Nephron (organoid): Measurements from ENCODE around the gene PDE4D.
A peak's percentile ranks its signal among the peaks of the same experiment; 100 is the strongest.
"Not testable (repeated sequence)": the region's sequence is repeated elsewhere in the genome, so short reads cannot be mapped to it uniquely, and the experiment has no call there.

ENCODE experiments used
- H3K27ac Mint-ChIP-seq, 3 experiments: 2 replicates each; pipeline ENCODE4 v1.8.0; 2020; ENCODE audit warnings: mixed read lengths in 3 of 3, mild to moderate bottlenecking in 2 of 3, moderate library complexity in 1 of 3
- H3K27me3 Mint-ChIP-seq: 2 replicates; pipeline ENCODE4 v1.8.0; 2021; ENCODE audit warnings: low read depth, mild to moderate bottlenecking, moderate library complexity, mixed read lengths
- H3K36me3 Mint-ChIP-seq: 2 replicates; pipeline ENCODE4 v1.8.0; 2020; ENCODE audit warnings: low read depth, mixed read lengths
- H3K4me1 Mint-ChIP-seq: 2 replicates; pipeline ENCODE4 v1.8.0; 2020; ENCODE audit warnings: mixed read lengths
- H3K4me3 Mint-ChIP-seq, 3 experiments: 2 replicates each; pipeline ENCODE4 v1.8.0; 2020; ENCODE audit warnings: mild to moderate bottlenecking in 3 of 3, mixed read lengths in 3 of 3, moderate library complexity in 2 of 3
- H3K9me3 Mint-ChIP-seq: 2 replicates; pipeline ENCODE4 v1.8.0; 2020; ENCODE audit warnings: mixed read lengths
- CTCF ChIP-seq, 3 experiments: fragments of 200-600 bp; sonication (generic); IDR thresholded peaks; one replicate each; pipeline ENCODE4 v1.5.0; 2021; ENCODE audit warnings: antibody characterized with exemption in 3 of 3; ENCODE audit not compliant: unreplicated experiment in 3 of 3

Gene PDE4D

GRCh38 chr5:59790376-59790775 is 103.2 kb downstream of the PDE4D start:
- no peaks in the 10 kb centered on the region for H3K9me3 Mint-ChIP-seq

GRCh38 chr5:59789894-59790293 is 103.6 kb downstream of the PDE4D start:
- peaks cover under 1% of the 10 kb centered on the region for H3K27me3 Mint-ChIP-seq
- peaks cover 14% of the 10 kb centered on the region for H3K4me1 Mint-ChIP-seq
- TF ChIP-seq CTCF (IDR thresholded peaks at IDR 0.05; ENCODE audit: unreplicated experiment in 3 of 3) = no peak
- no peaks in the 10 kb centered on the region for H3K9me3 Mint-ChIP-seq
- no peaks in the 10 kb centered on the region for H3K36me3 Mint-ChIP-seq
- H3K27ac Mint-ChIP-seq = no peak overlapping the region
- H3K4me3 Mint-ChIP-seq = no peak overlapping the region

More at GRCh38 chr5:59790376-59790775, 103.2 kb downstream of the PDE4D start:
- no peak for TF ChIP-seq CTCF (IDR thresholded peaks at IDR 0.05; ENCODE audit: unreplicated experiment in 3 of 3)
- Mint-ChIP-seq H3K4me3 (no peak overlapping the region), H3K27me3 (no peaks in the 10 kb centered on the region), H3K27ac (peak overlapping the region in 2 of 3 experiments; percentile 1 to 5), H3K36me3 (no peaks in the 10 kb centered on the region), H3K4me1 (peaks cover 14% of the 10 kb centered on the region)

GRCh38 chr5:59789197-59789596 is 104.3 kb downstream of the PDE4D start:
- Mint-ChIP-seq H3K27ac (no peak overlapping the region), H3K4me1 (peaks cover 14% of the 10 kb centered on the region), H3K4me3 (no peak overlapping the region), H3K36me3 (no peaks in the 10 kb centered on the region), H3K9me3 (no peaks in the 10 kb centered on the region), H3K27me3 (peaks cover 4% of the 10 kb centered on the region)
- TF ChIP-seq CTCF (IDR thresholded peaks at IDR 0.05; ENCODE audit: unreplicated experiment in 3 of 3) = no peak

GRCh38 chr5:59786334-59786805 is 107.2 kb downstream of the PDE4D start:
- H3K36me3 Mint-ChIP-seq = no peaks in the 10 kb centered on the region
- no peak for TF ChIP-seq CTCF (IDR thresholded peaks at IDR 0.05; ENCODE audit: unreplicated experiment in 3 of 3)
- H3K27ac Mint-ChIP-seq = no peak overlapping the region
- no peak overlapping the region for H3K4me3 Mint-ChIP-seq
- peaks cover 17% of the 10 kb centered on the region for H3K4me1 Mint-ChIP-seq
- no peaks in the 10 kb centered on the region for H3K9me3 Mint-ChIP-seq
- H3K27me3 Mint-ChIP-seq = peaks cover 9% of the 10 kb centered on the region

GRCh38 chr5:59785676-59786333 is 107.7 kb downstream of the PDE4D start:
- H3K9me3 Mint-ChIP-seq = no peaks in the 10 kb centered on the region
- no peaks in the 10 kb centered on the region for H3K36me3 Mint-ChIP-seq
- H3K27me3 Mint-ChIP-seq = peaks cover 9% of the 10 kb centered on the region

GRCh38 chr5:59784708-59785107 is 108.8 kb downstream of the PDE4D start:
- not testable (repeated sequence) for H3K36me3 Mint-ChIP-seq, H3K4me1 Mint-ChIP-seq, H3K9me3 Mint-ChIP-seq, H3K27me3 Mint-ChIP-seq, H3K4me3 Mint-ChIP-seq, H3K27ac Mint-ChIP-seq

More at GRCh38 chr5:59785676-59786333, 107.7 kb downstream of the PDE4D start:
- Mint-ChIP-seq H3K4me1 (peaks cover 11% of the 10 kb centered on the region), H3K4me3 (no peak overlapping the region), H3K27ac (no peak overlapping the region)
- no peak for TF ChIP-seq CTCF (IDR thresholded peaks at IDR 0.05; ENCODE audit: unreplicated experiment in 3 of 3)
